HCT116 (cell line): ENCODE measurements around the gene JAK2. TPM values are rescaled to one million over a fixed set of nuclear protein-coding genes. Genes with fewer than 3 reads are reported as not detected.

Experiments used
- ATF3 ChIP-seq: IDR thresholded peaks from 2 replicates; pipeline ENCODE4 v1.6.1; 2012
- EGR1 ChIP-seq: IDR thresholded peaks from 2 replicates; pipeline ENCODE4 v1.6.1; 2012; ENCODE audit warnings: low read depth
- ELF1 ChIP-seq: IDR thresholded peaks from 2 replicates; pipeline ENCODE4 v1.6.1; 2012; ENCODE audit warnings: low read depth, borderline replicate concordance
- FOSL1 ChIP-seq: IDR thresholded peaks from 2 replicates; pipeline ENCODE4 v1.6.1; 2012; ENCODE audit warnings: low read depth
- POLR2AphosphoS5 ChIP-seq: IDR thresholded peaks from 2 replicates; pipeline ENCODE4 v1.6.1; 2011; ENCODE audit warnings: mild to moderate bottlenecking, low read depth, low read length, moderate library complexity
- RAD21 ChIP-seq: IDR thresholded peaks from 2 replicates; pipeline ENCODE4 v1.6.1; 2012; ENCODE audit warnings: low read depth, mild to moderate bottlenecking
- REST ChIP-seq: IDR thresholded peaks from 2 replicates; pipeline ENCODE4 v1.6.1; 2012; ENCODE audit warnings: low read depth
- SP1 ChIP-seq: IDR thresholded peaks from 2 replicates; pipeline ENCODE4 v1.6.1; 2012; ENCODE audit warnings: low read depth
- SRF ChIP-seq: IDR thresholded peaks from 2 replicates; pipeline ENCODE4 v1.6.1; 2012; ENCODE audit warnings: low read depth
- TCF7L2 ChIP-seq: IDR thresholded peaks from 2 replicates; pipeline ENCODE4 v1.7.0; 2011; ENCODE audit warnings: borderline replicate concordance, inconsistent platforms; ENCODE audit not compliant: insufficient read depth, insufficient read length; ENCODE audit errors: extremely low read depth
- ZBTB33 ChIP-seq: IDR thresholded peaks from 2 replicates; pipeline ENCODE4 v1.6.1; 2011; ENCODE audit warnings: mild to moderate bottlenecking, low read length, moderate library complexity; ENCODE audit not compliant: insufficient replicate concordance; ENCODE audit errors: extremely low read depth
- total RNA-seq: library from RNA; stranded (reverse); gene quantifications from one replicate; pipeline ENCODE4 v1.2.1, GENCODE V29; 2021; ENCODE audit not compliant: unreplicated experiment

JAK2 gene
- total RNA-seq, 1 experiment from 2014 or later, result 4.6 TPM

GRCh38 chr9:5052838-5053237 lies 67.8 kb downstream of the JAK2 start (continued):
- no peak for TF ChIP-seq REST
- TF ChIP-seq TCF7L2, result no peak
- no peak for TF ChIP-seq ATF3
- TF ChIP-seq RAD21, result no peak
- no peak for TF ChIP-seq FOSL1
- TF ChIP-seq POLR2AphosphoS5, result no peak
- TF ChIP-seq ZBTB33, result no peak
- no peak for TF ChIP-seq SP1
- TF ChIP-seq SRF, result no peak
- TF ChIP-seq EGR1, result no peak
- no peak for TF ChIP-seq ELF1
